Activated naive CD8-positive, alpha-beta T cell treated with anti-CD3 and anti-CD28 coated beads, Interleukin-2, amount 50 U/mL, for 24 hours (primary cell): ENCODE results near the gene SLC45A1.

Experiments used
- ATAC-seq: fragments of 150-1000 bp; cut with Tn5 transposase; one replicate; pipeline ENCODE4 v1.10.0; 2021
- DNase-seq: peaks from one replicate; pipeline ENCODE4 v3.0.0; 2021
- H3K27ac Mint-ChIP-seq: one replicate; pipeline ENCODE4 v1.8.0; 2021; ENCODE audit warnings: mild to moderate bottlenecking, mixed read lengths
- H3K27me3 Mint-ChIP-seq: one replicate; pipeline ENCODE4 v1.8.0; 2021; ENCODE audit warnings: mixed read lengths
- H3K36me3 Mint-ChIP-seq: one replicate; pipeline ENCODE4 v1.8.0; 2021; ENCODE audit warnings: low read depth, mixed read lengths
- H3K4me1 Mint-ChIP-seq: one replicate; pipeline ENCODE4 v1.8.0; 2021; ENCODE audit warnings: mixed read lengths
- H3K4me3 Mint-ChIP-seq: one replicate; pipeline ENCODE4 v1.8.0; 2021; ENCODE audit warnings: mild to moderate bottlenecking, moderate library complexity, mixed read lengths
- H3K9me3 Mint-ChIP-seq: one replicate; pipeline ENCODE4 v1.8.0; 2021; ENCODE audit warnings: mixed read lengths

The SLC45A1 gene

GRCh38 chr1:8297245-8297644 is 20.7 kb upstream of the SLC45A1 start:
- Mint-ChIP-seq H3K4me1 (no peaks in the 10 kb centered on the region), H3K27ac (no peak overlapping the region), H3K4me3 (no peak overlapping the region), H3K36me3 (no peaks in the 10 kb centered on the region), H3K27me3 (no peaks in the 10 kb centered on the region), H3K9me3 (no peaks in the 10 kb centered on the region)
- no peak for ATAC-seq
- no peak for DNase-seq

- Mint-ChIP-seq H3K4me1 (no peaks in the 10 kb centered on the region), H3K9me3 (no peaks in the 10 kb centered on the region), H3K4me3 (no peak overlapping the region), H3K27ac (no peak overlapping the region), H3K27me3 (no peaks in the 10 kb centered on the region), H3K36me3 (no peaks in the 10 kb centered on the region)
- ATAC-seq (no peak), DNase-seq (no peak)
Observed at GRCh38 chr1:8299963-8300362, 18.0 kb upstream of the SLC45A1 start.

GRCh38 chr1:8302081-8302956 is 15.6 kb upstream of the SLC45A1 start:
- DNase-seq, result no peak
- H3K4me1 Mint-ChIP-seq, result no peaks in the 10 kb centered on the region

GRCh38 chr1:8303141-8303540 is 14.8 kb upstream of the SLC45A1 start:
- no peaks in the 10 kb centered on the region for H3K36me3 Mint-ChIP-seq
- H3K27ac Mint-ChIP-seq, result no peak overlapping the region
- no peaks in the 10 kb centered on the region for H3K4me1 Mint-ChIP-seq
- no peak for ATAC-seq
- DNase-seq, result no peak
- H3K9me3 Mint-ChIP-seq, result no peaks in the 10 kb centered on the region
- no peak overlapping the region for H3K4me3 Mint-ChIP-seq
- H3K27me3 Mint-ChIP-seq, result no peaks in the 10 kb centered on the region

More at GRCh38 chr1:8302081-8302956, 15.6 kb upstream of the SLC45A1 start:
- Mint-ChIP-seq H3K4me3 (no peak overlapping the region), H3K36me3 (no peaks in the 10 kb centered on the region), H3K27ac (no peak overlapping the region), H3K9me3 (no peaks in the 10 kb centered on the region), H3K27me3 (no peaks in the 10 kb centered on the region)
- no peak for ATAC-seq

- H3K27ac Mint-ChIP-seq, result no peak overlapping the region
Observed at GRCh38 chr1:8303876-8304275, 14.0 kb upstream of the SLC45A1 start.

GRCh38 chr1:8307628-8308027 is 10.3 kb upstream of the SLC45A1 start:
- Mint-ChIP-seq H3K27me3 (no peaks in the 10 kb centered on the region), H3K4me1 (no peaks in the 10 kb centered on the region), H3K36me3 (no peaks in the 10 kb centered on the region), H3K9me3 (no peaks in the 10 kb centered on the region), H3K27ac (no peak overlapping the region), H3K4me3 (no peak overlapping the region)
- DNase-seq, result no peak
- ATAC-seq, result no peak

More at GRCh38 chr1:8303876-8304275, 14.0 kb upstream of the SLC45A1 start:
- H3K9me3 Mint-ChIP-seq, result no peaks in the 10 kb centered on the region
- H3K4me3 Mint-ChIP-seq, result no peak overlapping the region
- ATAC-seq (no peak), DNase-seq (no peak)
- no peaks in the 10 kb centered on the region for H3K36me3 Mint-ChIP-seq
- H3K4me1 Mint-ChIP-seq, result no peaks in the 10 kb centered on the region
- no peaks in the 10 kb centered on the region for H3K27me3 Mint-ChIP-seq

GRCh38 chr1:8311068-8311718 is 6.7 kb upstream of the SLC45A1 start:
- DNase-seq (no peak), ATAC-seq (no peak)
- Mint-ChIP-seq H3K9me3 (no peaks in the 10 kb centered on the region), H3K36me3 (no peaks in the 10 kb centered on the region), H3K27me3 (peaks cover 23% of the 10 kb centered on the region), H3K27ac (no peak overlapping the region), H3K4me3 (no peak overlapping the region), H3K4me1 (peaks cover 5% of the 10 kb centered on the region)

- ATAC-seq (no peak), DNase-seq (no peak)
- H3K36me3 Mint-ChIP-seq, result no peaks in the 10 kb centered on the region
- H3K4me1 Mint-ChIP-seq, result peaks cover 6% of the 10 kb centered on the region
- no peak overlapping the region for H3K27ac Mint-ChIP-seq
- peaks cover 34% of the 10 kb centered on the region for H3K27me3 Mint-ChIP-seq
- H3K9me3 Mint-ChIP-seq, result no peaks in the 10 kb centered on the region
- H3K4me3 Mint-ChIP-seq, result no peak overlapping the region
Observed at GRCh38 chr1:8312235-8313218, 5.4 kb upstream of the SLC45A1 start.

- Mint-ChIP-seq H3K4me3 (no peak overlapping the region), H3K27ac (no peak overlapping the region), H3K9me3 (no peaks in the 10 kb centered on the region), H3K36me3 (no peaks in the 10 kb centered on the region), H3K27me3 (peaks cover 34% of the 10 kb centered on the region), H3K4me1 (peaks cover 8% of the 10 kb centered on the region)
- no peak for DNase-seq
- no peak for ATAC-seq
Observed at GRCh38 chr1:8313231-8313630, 4.7 kb upstream of the SLC45A1 start.

- DNase-seq, result peak; percentile 53
- no peak overlapping the region for H3K27ac Mint-ChIP-seq
- H3K9me3 Mint-ChIP-seq, result no peaks in the 10 kb centered on the region
- ATAC-seq, result peak; percentile 38
- peaks cover 14% of the 10 kb centered on the region for H3K4me1 Mint-ChIP-seq
- H3K36me3 Mint-ChIP-seq, result no peaks in the 10 kb centered on the region
- peaks cover 39% of the 10 kb centered on the region for H3K27me3 Mint-ChIP-seq
- H3K4me3 Mint-ChIP-seq, result no peak overlapping the region
Observed at GRCh38 chr1:8314346-8315280, 3.3 kb upstream of the SLC45A1 start.

GRCh38 chr1:8315573-8316475 is 2.1 kb upstream of the SLC45A1 start:
- no peaks in the 10 kb centered on the region for H3K9me3 Mint-ChIP-seq
- DNase-seq, result no peak
- no peaks in the 10 kb centered on the region for H3K36me3 Mint-ChIP-seq
- no peak overlapping the region for H3K27ac Mint-ChIP-seq
- no peak overlapping the region for H3K4me3 Mint-ChIP-seq
- H3K27me3 Mint-ChIP-seq, result peaks cover 42% of the 10 kb centered on the region
- H3K4me1 Mint-ChIP-seq, result peaks cover 14% of the 10 kb centered on the region
- no peak for ATAC-seq

- H3K9me3 Mint-ChIP-seq, result peaks cover 4% of the 10 kb centered on the region
- peaks cover 40% of the 10 kb centered on the region for H3K27me3 Mint-ChIP-seq
- ATAC-seq, result no peak
- peaks cover 14% of the 10 kb centered on the region for H3K4me1 Mint-ChIP-seq
- peak overlapping the region; percentile 53 for H3K4me3 Mint-ChIP-seq
- no peaks in the 10 kb centered on the region for H3K36me3 Mint-ChIP-seq
- H3K27ac Mint-ChIP-seq, result no peak overlapping the region
- no peak for DNase-seq
Observed at GRCh38 chr1:8318436-8318835, 522 bp downstream of the SLC45A1 start.

- Mint-ChIP-seq H3K4me3 (no peak overlapping the region), H3K4me1 (peaks cover 9% of the 10 kb centered on the region), H3K9me3 (peaks cover 4% of the 10 kb centered on the region), H3K27me3 (peaks cover 15% of the 10 kb centered on the region), H3K27ac (no peak overlapping the region), H3K36me3 (no peaks in the 10 kb centered on the region)
- ATAC-seq (no peak), DNase-seq (no peak)
Observed at GRCh38 chr1:8321612-8322011, 3.7 kb downstream of the SLC45A1 start.
